A549 (cell line): ENCODE measurements around the gene USP25. TPM values are rescaled to one million over a fixed set of nuclear protein-coding genes. Genes with fewer than 3 reads are reported as not detected.
A peak's percentile ranks its signal among the peaks of the same experiment; 100 is the strongest.

Experiments used
- ATAC-seq, 2 experiments: fragments of 200-7000 bp in 1 of 2; fragments of >200 bp in 1 of 2; cut with Nextera tagmentation in 1 of 2; cut with Tn5 transposase in 1 of 2; 3 replicates each; pipeline versions ENCODE4 v1.8.0 to v1.9.1; 2018 to 2020; ENCODE audit warnings: mild to moderate bottlenecking in 1 of 2, moderate library complexity in 1 of 2
- CTCF ChIA-PET: fragments of 300-600 bp; sonication (Branson Sonifier 250); formaldehyde crosslinking; extraction: SDS; loops from one replicate; lab custom pipeline; 2021; ENCODE audit warnings: antibody characterized with exemption, inconsistent platforms; lab: Yijun Ruan, JAX
- POLR2A ChIA-PET: fragments of 350-600 bp; formaldehyde crosslinking; extraction: SDS; loops from one replicate; lab custom pipeline; 2021; ENCODE audit warnings: antibody characterized with exemption, inconsistent platforms; lab: Yijun Ruan, JAX
- DNase-seq, 2 experiments: peaks; one replicate each; pipeline versions ENCODE4 v3.0.0 to v3.0.0-alpha.2; 2011 to 2016; ENCODE audit warnings: low read depth in 1 of 2, low spot score in 1 of 2
- FAIRE-seq: peaks from 2 replicates; lab custom pipeline; 2011; peaks lifted over from hg19 to GRCh38; lab: Jason Lieb, UNC
- H3K27ac ChIP-seq, 2 experiments: fragments of >200 bp; sonication (Bioruptor Twin); formaldehyde crosslinking; 3 replicates each; pipeline ENCODE4 v1.5.1; 2016 to 2017
- H3K4me1 ChIP-seq: fragments of >200 bp; sonication (Bioruptor Twin); formaldehyde crosslinking; 3 replicates; pipeline ENCODE4 v1.6.1; 2016
- H3K4me2 ChIP-seq: fragments of >200 bp; sonication (Bioruptor Twin); formaldehyde crosslinking; 3 replicates; pipeline ENCODE4 v1.6.1; 2016
- H3K4me3 ChIP-seq: fragments of >200 bp; sonication (Bioruptor Twin); formaldehyde crosslinking; 3 replicates; pipeline ENCODE4 v1.5.1; 2016
- H3K9me3 ChIP-seq: fragments of >200 bp; sonication (Bioruptor Twin); formaldehyde crosslinking; 3 replicates; pipeline ENCODE4 v1.6.1; 2016
- EHMT2 ChIP-seq: fragments of 200-600 bp; sonication (generic); IDR thresholded peaks from 2 replicates; pipeline ENCODE4 v1.6.1; 2016; ENCODE audit warnings: antibody characterized with exemption, low read depth, mild to moderate bottlenecking, moderate library complexity
- ESRRA ChIP-seq: fragments of 150-350 bp; IDR thresholded peaks from 2 replicates; pipeline ENCODE4 v1.6.1; 2014; ENCODE audit warnings: mild to moderate bottlenecking, low read length, borderline replicate concordance
- HDAC2 ChIP-seq: fragments of 200-600 bp; sonication (generic); IDR thresholded peaks from 2 replicates; pipeline ENCODE4 v1.6.1; 2016
- HOXB5 ChIP-seq: fragments of 250-450 bp; sonication (Bioruptor Pico); IDR thresholded peaks from 2 replicates; pipeline ENCODE4 v1.5.0; 2020; ENCODE audit warnings: mild to moderate bottlenecking, moderate library complexity
- MAZ ChIP-seq: fragments of 150-350 bp; IDR thresholded peaks from 2 replicates; pipeline ENCODE4 v1.6.1; 2014; ENCODE audit warnings: antibody characterized with exemption, low read depth, low read length, borderline replicate concordance
- MYC ChIP-seq: IDR thresholded peaks from 2 replicates; pipeline ENCODE4 v1.6.1; 2012; ENCODE audit warnings: mild to moderate bottlenecking, inconsistent platforms, low read length, improper control_type of control experiment, borderline replicate concordance
- NPAS2 ChIP-seq: fragments of 250-450 bp; sonication (Bioruptor Pico); IDR thresholded peaks from 2 replicates; pipeline ENCODE4 v1.8.0; 2022; ENCODE audit warnings: mild to moderate bottlenecking, moderate library complexity, borderline replicate concordance
- POLR2AphosphoS2 ChIP-seq: conservative IDR thresholded peaks from 2 replicates; pipeline ENCODE4 v1.6.1; 2012; ENCODE audit warnings: low read length, improper control_type of control experiment, inconsistent platforms
- RARB ChIP-seq: fragments of 250-450 bp; sonication (Bioruptor Pico); IDR thresholded peaks from 2 replicates; pipeline ENCODE4 v1.8.0; 2021; ENCODE audit warnings: mild to moderate bottlenecking, moderate library complexity
- SMC3 ChIP-seq: fragments of >200 bp; sonication (Bioruptor Twin); formaldehyde crosslinking; IDR thresholded peaks from 3 replicates; pipeline ENCODE4 v1.6.1; 2018; ENCODE audit warnings: inconsistent platforms
- TFCP2L1 ChIP-seq: fragments of 250-450 bp; sonication (Bioruptor Pico); IDR thresholded peaks from 2 replicates; pipeline ENCODE4 v1.5.0; 2021; ENCODE audit warnings: mild to moderate bottlenecking
- WGBS: methylation state at CpG from one replicate; pipeline ENCODE4 v1.1.6; 2017; ENCODE audit errors: missing lambda C conversion rate; 5-methylcytosine and 5-hydroxymethylcytosine counted together
- polyA plus RNA-seq, 4 experiments: library from polyadenylated mRNA; depleted of rRNA in 3 of 4; stranded (reverse); fragments of >200 nt; fragmentation: RNase III in 1 of 4; extraction: RNeasy Plus Mini Kit Qiagen cat#74134 plus additional on column Dnase treatment in 1 of 4; gene quantifications; 2 replicates in 3 of 4; 3 replicates in 1 of 4; pipeline ENCODE4 v1.2.3, GENCODE V29; 2011 to 2017
- TF ChIP-seq, protein P1 (sequence below): fragments of >200 bp; sonication (Bioruptor Twin); formaldehyde crosslinking; IDR thresholded peaks from 2 replicates; pipeline ENCODE4 v1.6.1; 2016
- TF ChIP-seq, protein P2 (sequence below): fragments of 150-350 bp; IDR thresholded peaks from 2 replicates; pipeline ENCODE4 v1.6.1; 2014; ENCODE audit warnings: low read depth, mild to moderate bottlenecking, low read length
- TF ChIP-seq, protein P3 (sequence below): IDR thresholded peaks from 2 replicates; pipeline ENCODE4 v1.6.1; 2012
- TF ChIP-seq, protein P4 (sequence below): fragments of >200 bp; sonication (Bioruptor Twin); formaldehyde crosslinking; IDR thresholded peaks from 3 replicates; pipeline ENCODE4 v1.6.1; 2016
- TF ChIP-seq, protein P5 (sequence below): fragments of >200 bp; sonication (Bioruptor Twin); formaldehyde crosslinking; IDR thresholded peaks from 3 replicates; pipeline ENCODE4 v1.5.1; 2016
- TF ChIP-seq, protein P6 (sequence below): fragments of 250-450 bp; sonication (Bioruptor Pico); IDR thresholded peaks from 2 replicates; pipeline ENCODE4 v1.5.0; 2021; ENCODE audit warnings: mild to moderate bottlenecking, moderate library complexity, borderline replicate concordance

USP25 gene
- polyA plus RNA-seq, 2 of the 4 experiments (the other 2 are of a cell fraction): 15.3 to 33.5 TPM

DNA sequence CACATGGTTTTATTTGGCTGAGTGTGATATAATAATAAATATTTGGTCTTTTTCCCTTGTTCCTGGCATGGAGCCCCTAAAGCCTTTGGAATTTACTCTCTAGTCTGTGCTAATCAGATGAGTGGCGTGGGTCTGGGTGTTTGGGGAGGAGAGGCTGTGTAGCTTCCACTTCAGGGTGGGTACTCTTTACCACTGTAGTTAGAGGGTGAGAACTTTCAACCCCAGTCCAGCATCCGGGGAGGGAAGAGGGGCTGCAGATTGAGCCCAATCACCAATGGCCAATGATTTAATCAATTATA is 20.0 kb downstream of the USP25 start:
- peak overlapping the region; percentile 78 to 91 for H3K27ac ChIP-seq
- 36% methylated on average over 2 of the region's 2 CpGs for WGBS
- peak overlapping the region; percentile 95 for H3K4me2 ChIP-seq
- H3K4me1 ChIP-seq: peaks cover 54% of the 10 kb centered on the region
- FAIRE-seq (no peak), DNase-seq (no peak), ATAC-seq (peak in 1 of 2 experiments; percentile 57; a peak in 3 of 6 replicates)
- no peaks in the 10 kb centered on the region for H3K9me3 ChIP-seq
- 0 out of 3 replicates have a peak overlapping the region, but pooled peaks have one; percentile 24 for H3K4me3 ChIP-seq
- CTCF ChIA-PET: no interaction called here
- TF ChIP-seq, protein P1, sequence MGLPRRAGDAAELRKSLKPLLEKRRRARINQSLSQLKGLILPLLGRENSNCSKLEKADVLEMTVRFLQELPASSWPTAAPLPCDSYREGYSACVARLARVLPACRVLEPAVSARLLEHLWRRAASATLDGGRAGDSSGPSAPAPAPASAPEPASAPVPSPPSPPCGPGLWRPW: no peak
- TF ChIP-seq, protein P2, sequence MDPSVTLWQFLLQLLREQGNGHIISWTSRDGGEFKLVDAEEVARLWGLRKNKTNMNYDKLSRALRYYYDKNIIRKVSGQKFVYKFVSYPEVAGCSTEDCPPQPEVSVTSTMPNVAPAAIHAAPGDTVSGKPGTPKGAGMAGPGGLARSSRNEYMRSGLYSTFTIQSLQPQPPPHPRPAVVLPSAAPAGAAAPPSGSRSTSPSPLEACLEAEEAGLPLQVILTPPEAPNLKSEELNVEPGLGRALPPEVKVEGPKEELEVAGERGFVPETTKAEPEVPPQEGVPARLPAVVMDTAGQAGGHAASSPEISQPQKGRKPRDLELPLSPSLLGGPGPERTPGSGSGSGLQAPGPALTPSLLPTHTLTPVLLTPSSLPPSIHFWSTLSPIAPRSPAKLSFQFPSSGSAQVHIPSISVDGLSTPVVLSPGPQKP: no peak
- no peak for TF ChIP-seq NPAS2 (CRISPR knock-in tag)
- no peak for TF ChIP-seq TFCP2L1 (CRISPR knock-in tag)
- TF ChIP-seq, protein P3, sequence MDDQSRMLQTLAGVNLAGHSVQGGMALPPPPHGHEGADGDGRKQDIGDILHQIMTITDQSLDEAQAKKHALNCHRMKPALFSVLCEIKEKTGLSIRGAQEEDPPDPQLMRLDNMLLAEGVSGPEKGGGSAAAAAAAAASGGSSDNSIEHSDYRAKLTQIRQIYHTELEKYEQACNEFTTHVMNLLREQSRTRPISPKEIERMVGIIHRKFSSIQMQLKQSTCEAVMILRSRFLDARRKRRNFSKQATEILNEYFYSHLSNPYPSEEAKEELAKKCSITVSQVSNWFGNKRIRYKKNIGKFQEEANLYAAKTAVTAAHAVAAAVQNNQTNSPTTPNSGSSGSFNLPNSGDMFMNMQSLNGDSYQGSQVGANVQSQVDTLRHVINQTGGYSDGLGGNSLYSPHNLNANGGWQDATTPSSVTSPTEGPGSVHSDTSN: no peak
- TF ChIP-seq, protein P4, sequence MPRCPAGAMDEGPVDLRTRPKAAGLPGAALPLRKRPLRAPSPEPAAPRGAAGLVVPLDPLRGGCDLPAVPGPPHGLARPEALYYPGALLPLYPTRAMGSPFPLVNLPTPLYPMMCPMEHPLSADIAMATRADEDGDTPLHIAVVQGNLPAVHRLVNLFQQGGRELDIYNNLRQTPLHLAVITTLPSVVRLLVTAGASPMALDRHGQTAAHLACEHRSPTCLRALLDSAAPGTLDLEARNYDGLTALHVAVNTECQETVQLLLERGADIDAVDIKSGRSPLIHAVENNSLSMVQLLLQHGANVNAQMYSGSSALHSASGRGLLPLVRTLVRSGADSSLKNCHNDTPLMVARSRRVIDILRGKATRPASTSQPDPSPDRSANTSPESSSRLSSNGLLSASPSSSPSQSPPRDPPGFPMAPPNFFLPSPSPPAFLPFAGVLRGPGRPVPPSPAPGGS: no peak
- POLR2A ChIA-PET: no interaction called here

DNA sequence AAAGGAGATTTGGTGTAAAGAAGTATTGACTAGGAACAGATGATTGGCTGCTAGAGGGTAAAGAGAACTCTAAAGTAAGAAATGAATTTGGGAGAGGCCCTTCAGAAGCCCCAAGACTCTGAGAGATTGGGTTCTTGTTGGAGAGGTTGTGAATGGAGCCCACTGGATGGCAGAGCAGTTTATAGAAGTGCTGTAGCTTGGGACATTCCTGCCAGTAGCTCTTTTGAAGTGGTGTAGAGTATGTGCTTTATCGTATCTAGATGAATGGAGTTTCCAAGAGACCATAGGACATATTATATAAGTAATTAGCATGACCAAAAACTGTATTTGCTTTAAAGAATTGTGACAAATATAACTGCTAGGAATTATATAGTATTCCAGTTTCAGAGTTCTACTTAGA is 21.3 kb downstream of the USP25 start:
- no peak for ATAC-seq
- Histone ChIP-seq H3K9me3 (peaks cover 12% of the 10 kb centered on the region), H3K27ac (peak overlapping the region in 1 of 2 experiments; percentile 91; a peak in 3 of 6 replicates), H3K4me2 (no peak overlapping the region), H3K4me1 (peaks cover 54% of the 10 kb centered on the region), H3K4me3 (no peak overlapping the region)
- TF ChIP-seq HDAC2 (no peak), MYC (no peak), SMC3 (no peak), EHMT2 (no peak), HOXB5 (CRISPR knock-in tag) (no peak), RARB (CRISPR knock-in tag) (no peak), MAZ (no peak), NPAS2 (CRISPR knock-in tag) (no peak), POLR2AphosphoS2 (no peak), ESRRA (no peak)
- TF ChIP-seq, protein P5, sequence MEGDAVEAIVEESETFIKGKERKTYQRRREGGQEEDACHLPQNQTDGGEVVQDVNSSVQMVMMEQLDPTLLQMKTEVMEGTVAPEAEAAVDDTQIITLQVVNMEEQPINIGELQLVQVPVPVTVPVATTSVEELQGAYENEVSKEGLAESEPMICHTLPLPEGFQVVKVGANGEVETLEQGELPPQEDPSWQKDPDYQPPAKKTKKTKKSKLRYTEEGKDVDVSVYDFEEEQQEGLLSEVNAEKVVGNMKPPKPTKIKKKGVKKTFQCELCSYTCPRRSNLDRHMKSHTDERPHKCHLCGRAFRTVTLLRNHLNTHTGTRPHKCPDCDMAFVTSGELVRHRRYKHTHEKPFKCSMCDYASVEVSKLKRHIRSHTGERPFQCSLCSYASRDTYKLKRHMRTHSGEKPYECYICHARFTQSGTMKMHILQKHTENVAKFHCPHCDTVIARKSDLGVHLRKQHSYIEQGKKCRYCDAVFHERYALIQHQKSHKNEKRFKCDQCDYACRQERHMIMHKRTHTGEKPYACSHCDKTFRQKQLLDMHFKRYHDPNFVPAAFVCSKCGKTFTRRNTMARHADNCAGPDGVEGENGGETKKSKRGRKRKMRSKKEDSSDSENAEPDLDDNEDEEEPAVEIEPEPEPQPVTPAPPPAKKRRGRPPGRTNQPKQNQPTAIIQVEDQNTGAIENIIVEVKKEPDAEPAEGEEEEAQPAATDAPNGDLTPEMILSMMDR: no peak
- TF ChIP-seq, protein P6, sequence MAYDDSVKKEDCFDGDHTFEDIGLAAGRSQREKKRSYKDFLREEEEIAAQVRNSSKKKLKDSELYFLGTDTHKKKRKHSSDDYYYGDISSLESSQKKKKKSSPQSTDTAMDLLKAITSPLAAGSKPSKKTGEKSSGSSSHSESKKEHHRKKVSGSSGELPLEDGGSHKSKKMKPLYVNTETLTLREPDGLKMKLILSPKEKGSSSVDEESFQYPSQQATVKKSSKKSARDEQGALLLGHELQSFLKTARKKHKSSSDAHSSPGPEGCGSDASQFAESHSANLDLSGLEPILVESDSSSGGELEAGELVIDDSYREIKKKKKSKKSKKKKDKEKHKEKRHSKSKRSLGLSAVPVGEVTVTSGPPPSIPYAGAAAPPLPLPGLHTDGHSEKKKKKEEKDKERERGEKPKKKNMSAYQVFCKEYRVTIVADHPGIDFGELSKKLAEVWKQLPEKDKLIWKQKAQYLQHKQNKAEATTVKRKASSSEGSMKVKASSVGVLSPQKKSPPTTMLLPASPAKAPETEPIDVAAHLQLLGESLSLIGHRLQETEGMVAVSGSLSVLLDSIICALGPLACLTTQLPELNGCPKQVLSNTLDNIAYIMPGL: no peak
- TF ChIP-seq, protein P4: no peak
- 92% methylated on average over 1 of the region's 1 CpG for WGBS
- CTCF ChIA-PET: interaction anchor here (1.7 kb wide), 1 partner anchor 75 kb away, joined by 3 read pairs; no protein-coding TSS in a partner anchor
- POLR2A ChIA-PET: no interaction called here
- FAIRE-seq: no peak
- DNase-seq: no peak
